ENCODE measurements around the gene FBRSL1.

FBRSL1 gene

DNA sequence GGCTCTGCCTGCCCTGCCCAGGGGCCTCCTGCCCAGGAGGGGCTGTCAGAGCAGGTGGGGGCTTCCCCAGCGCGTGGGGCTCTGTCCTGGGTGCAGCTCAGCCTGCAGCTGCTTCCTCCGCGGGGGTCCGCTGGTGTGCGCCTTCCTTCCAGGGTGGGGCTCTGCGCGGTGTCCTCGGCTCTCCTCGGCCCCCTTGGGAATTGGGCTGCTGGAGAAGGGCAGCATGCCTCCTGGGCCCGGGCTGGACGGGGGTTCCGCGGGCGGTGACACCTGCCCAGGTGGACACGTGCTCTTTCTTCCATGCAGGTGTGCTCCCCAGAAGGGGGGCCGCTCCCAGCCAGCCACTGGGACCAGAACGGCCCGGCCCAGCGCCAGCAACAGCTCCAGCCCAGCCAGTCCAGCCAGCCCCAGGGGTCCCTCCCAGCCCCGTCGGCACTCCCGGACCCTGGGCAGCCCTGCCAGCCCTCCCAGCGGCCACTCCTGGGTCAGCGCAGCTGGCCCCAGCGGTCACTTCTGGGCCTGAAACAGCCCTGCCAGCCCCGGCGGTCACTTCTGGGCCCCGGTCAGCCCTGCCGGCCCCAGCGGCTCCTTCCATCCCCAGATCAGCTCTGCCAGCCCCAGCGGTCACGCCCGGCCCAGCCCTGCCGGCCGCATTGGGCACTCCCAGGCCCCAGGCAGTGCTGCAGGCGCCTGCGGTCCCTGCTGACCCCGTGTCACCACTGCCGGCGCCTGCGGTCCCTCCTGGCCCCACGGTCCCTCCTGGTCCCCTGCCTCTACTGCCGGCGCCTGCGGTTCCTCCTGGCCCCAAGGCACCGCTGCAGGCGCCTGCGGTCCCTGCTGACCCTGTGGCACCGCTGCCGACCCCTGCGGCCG lies 19.1 kb downstream of the FBRSL1 start:
- TF ChIP-seq, protein P1, sequence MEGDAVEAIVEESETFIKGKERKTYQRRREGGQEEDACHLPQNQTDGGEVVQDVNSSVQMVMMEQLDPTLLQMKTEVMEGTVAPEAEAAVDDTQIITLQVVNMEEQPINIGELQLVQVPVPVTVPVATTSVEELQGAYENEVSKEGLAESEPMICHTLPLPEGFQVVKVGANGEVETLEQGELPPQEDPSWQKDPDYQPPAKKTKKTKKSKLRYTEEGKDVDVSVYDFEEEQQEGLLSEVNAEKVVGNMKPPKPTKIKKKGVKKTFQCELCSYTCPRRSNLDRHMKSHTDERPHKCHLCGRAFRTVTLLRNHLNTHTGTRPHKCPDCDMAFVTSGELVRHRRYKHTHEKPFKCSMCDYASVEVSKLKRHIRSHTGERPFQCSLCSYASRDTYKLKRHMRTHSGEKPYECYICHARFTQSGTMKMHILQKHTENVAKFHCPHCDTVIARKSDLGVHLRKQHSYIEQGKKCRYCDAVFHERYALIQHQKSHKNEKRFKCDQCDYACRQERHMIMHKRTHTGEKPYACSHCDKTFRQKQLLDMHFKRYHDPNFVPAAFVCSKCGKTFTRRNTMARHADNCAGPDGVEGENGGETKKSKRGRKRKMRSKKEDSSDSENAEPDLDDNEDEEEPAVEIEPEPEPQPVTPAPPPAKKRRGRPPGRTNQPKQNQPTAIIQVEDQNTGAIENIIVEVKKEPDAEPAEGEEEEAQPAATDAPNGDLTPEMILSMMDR (IDR thresholded peaks at IDR 0.05; ENCODE audit: unreplicated experiment in 3 of 3): no peak
- Mint-ChIP-seq H3K27ac (no peak overlapping the region), H3K27me3 (ENCODE audit: low read depth) (no peaks in the 10 kb centered on the region), H3K36me3 (ENCODE audit: low read depth) (no peaks in the 10 kb centered on the region), H3K4me3 (no peak overlapping the region), H3K4me1 (peaks cover 30% of the 10 kb centered on the region), H3K9me3 (no peaks in the 10 kb centered on the region)

- Mint-ChIP-seq H3K27me3 (ENCODE audit: low read depth) (no peaks in the 10 kb centered on the region), H3K36me3 (ENCODE audit: low read depth) (peaks cover 3% of the 10 kb centered on the region), H3K9me3 (no peaks in the 10 kb centered on the region), H3K27ac (no peak overlapping the region), H3K4me3 (no peak overlapping the region), H3K4me1 (peaks cover 29% of the 10 kb centered on the region)
- TF ChIP-seq, protein P1 (IDR thresholded peaks at IDR 0.05; ENCODE audit: unreplicated experiment in 3 of 3): no peak
Observed at GRCh38 chr12:132510111-132510724, 20.3 kb downstream of the FBRSL1 start.

GRCh38 chr12:132510746-132511477 lies 21.0 kb downstream of the FBRSL1 start:
- Mint-ChIP-seq H3K27ac (no peak overlapping the region), H3K27me3 (ENCODE audit: low read depth) (no peaks in the 10 kb centered on the region), H3K36me3 (ENCODE audit: low read depth) (peaks cover 8% of the 10 kb centered on the region), H3K4me1 (peaks cover 24% of the 10 kb centered on the region), H3K9me3 (no peaks in the 10 kb centered on the region), H3K4me3 (peak overlapping the region in 1 of 3 experiments; percentile 26)
- TF ChIP-seq, protein P1 (IDR thresholded peaks at IDR 0.05; ENCODE audit: unreplicated experiment in 3 of 3): no peak

- TF ChIP-seq, protein P1 (IDR thresholded peaks at IDR 0.05; ENCODE audit: unreplicated experiment in 3 of 3): no peak
- peaks cover 9% of the 10 kb centered on the region for H3K36me3 Mint-ChIP-seq (ENCODE audit: low read depth)
- no peak overlapping the region for H3K27ac Mint-ChIP-seq
- H3K9me3 Mint-ChIP-seq: no peaks in the 10 kb centered on the region
- H3K27me3 Mint-ChIP-seq (ENCODE audit: low read depth): no peaks in the 10 kb centered on the region
- no peak overlapping the region for H3K4me3 Mint-ChIP-seq
- H3K4me1 Mint-ChIP-seq: peaks cover 17% of the 10 kb centered on the region
Observed at GRCh38 chr12:132511516-132512196, 21.7 kb downstream of the FBRSL1 start.

- H3K4me1 Mint-ChIP-seq: peaks cover 15% of the 10 kb centered on the region
- no peaks in the 10 kb centered on the region for H3K27me3 Mint-ChIP-seq (ENCODE audit: low read depth)
- H3K4me3 Mint-ChIP-seq: no peak overlapping the region
- TF ChIP-seq, protein P1 (IDR thresholded peaks at IDR 0.05; ENCODE audit: unreplicated experiment in 3 of 3): no peak
- peaks cover 15% of the 10 kb centered on the region for H3K36me3 Mint-ChIP-seq (ENCODE audit: low read depth)
- H3K27ac Mint-ChIP-seq: peak overlapping the region in 1 of 3 experiments; percentile 79
- H3K9me3 Mint-ChIP-seq: no peaks in the 10 kb centered on the region
Observed at GRCh38 chr12:132512197-132513069, 22.5 kb downstream of the FBRSL1 start.
